Mucosa of rectum (tissue), 2 donors: ENCODE data around the gene TRIM65.
A peak's percentile ranks its signal among the peaks of the same experiment; 100 is the strongest.

Experiments used
- H3K27ac ChIP-seq, 2 donors: one replicate each; pipeline ENCODE4 v1.7.0; 2013; ENCODE audit warnings: inconsistent platforms in 2 of 2, low read depth in 2 of 2, low read length in 2 of 2
- H3K27me3 ChIP-seq, 2 donors: one replicate each; pipeline ENCODE4 v1.7.0; 2013; ENCODE audit warnings: low read length in 2 of 2; ENCODE audit not compliant: control insufficient read depth in 2 of 2, insufficient read depth in 2 of 2
- H3K36me3 ChIP-seq, 2 donors: one replicate each; pipeline ENCODE4 v1.7.0; 2013; ENCODE audit warnings: low read length in 2 of 2; ENCODE audit not compliant: control insufficient read depth in 2 of 2, insufficient read depth in 2 of 2
- H3K4me1 ChIP-seq, 2 donors: one replicate each; pipeline ENCODE4 v1.7.0; 2013; ENCODE audit warnings: low read length in 2 of 2, mild to moderate bottlenecking in 1 of 2; ENCODE audit not compliant: control insufficient read depth in 2 of 2, insufficient read depth in 2 of 2
- H3K4me3 ChIP-seq, 2 donors: one replicate each; pipeline ENCODE4 v1.7.0; 2013; ENCODE audit warnings: low read length in 2 of 2
- H3K9ac ChIP-seq, 2 donors: one replicate each; pipeline ENCODE4 v1.7.0; 2013; ENCODE audit warnings: low read length in 2 of 2, low read depth in 1 of 2, mild to moderate bottlenecking in 1 of 2
- H3K9me3 ChIP-seq, 2 donors: one replicate each; pipeline ENCODE4 v1.7.0; 2013; ENCODE audit warnings: low read length in 2 of 2; ENCODE audit not compliant: control insufficient read depth in 2 of 2
- donor health status: healthy.
- donor health status: Normal muscosa, but diverticular disease.

Gene TRIM65

DNA sequence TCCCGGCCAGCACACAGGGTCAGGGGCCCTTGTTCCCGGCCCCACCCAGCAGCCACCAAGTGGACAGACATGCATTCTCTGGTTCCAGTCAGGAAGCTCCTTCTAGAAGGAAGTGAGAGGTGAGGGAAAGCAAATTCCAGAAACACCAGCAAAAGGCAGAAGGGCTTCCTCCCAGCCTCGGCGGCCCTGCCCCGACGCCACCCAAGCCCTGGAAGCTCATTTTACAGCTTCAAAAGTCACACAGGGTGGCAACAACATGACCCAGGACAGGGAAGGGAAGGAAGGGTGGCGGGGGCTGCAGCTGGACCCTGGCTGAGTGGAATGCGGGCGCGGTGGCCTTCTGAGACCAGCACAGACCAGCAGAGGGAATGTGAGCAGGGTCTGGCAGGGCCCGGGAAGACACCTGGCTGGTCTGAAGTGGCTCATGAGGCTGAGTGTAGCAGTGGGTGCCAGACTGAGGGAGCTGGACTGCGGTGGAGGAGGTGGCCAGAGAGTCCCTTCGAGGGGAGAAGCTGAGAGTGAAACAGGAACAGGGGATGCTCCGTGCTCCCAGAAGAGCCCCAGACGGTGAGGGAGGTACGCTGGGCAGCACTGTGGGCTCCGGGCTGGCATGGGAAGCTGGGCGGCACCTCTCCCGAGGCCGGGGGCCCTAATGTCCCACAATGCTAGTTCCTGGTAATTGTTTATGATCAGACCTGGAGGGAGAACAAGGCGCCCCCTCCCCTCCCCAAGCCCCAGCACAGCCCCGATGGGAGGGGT is 50.6 kb downstream of the TRIM65 start:
- Histone ChIP-seq H3K9me3 (no peaks in the 10 kb centered on the region), H3K4me1 (peaks cover 18 to 35% of the 10 kb centered on the region in 2 donors), H3K36me3 (peaks cover 34 to 46% of the 10 kb centered on the region in 2 donors), H3K27ac (peak overlapping the region; percentile 86 to 87), H3K4me3 (peak overlapping the region in 1 of 2 donors; percentile 15), H3K27me3 (no peaks in the 10 kb centered on the region), H3K9ac (peak overlapping the region; percentile 47 to 75)

- no peaks in the 10 kb centered on the region for H3K9me3 ChIP-seq
These were observed 51.6 kb downstream of the TRIM65 start for GRCh38 chr17:75845058-75845711.

DNA sequence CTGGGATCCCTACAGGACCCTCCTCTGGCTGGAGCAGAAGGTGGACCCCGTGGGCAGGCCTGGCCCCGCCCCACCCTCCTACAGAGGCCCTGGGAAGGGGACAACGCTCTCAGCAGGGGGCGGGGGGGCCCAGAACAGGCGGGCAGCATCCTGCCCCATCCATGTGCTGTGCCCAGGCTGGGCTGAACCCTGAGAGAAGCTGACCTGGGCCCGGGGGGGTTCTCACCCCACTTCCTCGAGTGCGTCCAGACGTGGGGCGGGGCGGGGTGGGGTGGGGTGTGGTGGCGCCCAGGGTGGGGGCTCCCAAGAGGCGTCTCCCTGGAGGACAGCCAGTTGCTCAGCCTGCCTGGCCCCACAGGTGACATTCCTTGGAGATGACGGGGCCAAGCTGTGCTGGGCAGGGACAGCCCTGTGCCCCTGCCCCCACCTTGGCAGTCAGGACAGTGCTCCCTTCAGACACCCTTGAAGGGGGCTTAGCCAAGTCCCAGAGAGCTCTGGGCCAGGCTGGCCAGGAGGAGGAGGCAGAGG is 52.2 kb downstream of the TRIM65 start:
- H3K36me3 ChIP-seq: peaks cover 29 to 33% of the 10 kb centered on the region in 2 donors
- peaks cover 18 to 35% of the 10 kb centered on the region in 2 donors for H3K4me1 ChIP-seq
- H3K9ac ChIP-seq: peak overlapping the region; percentile 75 to 76
- H3K9me3 ChIP-seq: no peaks in the 10 kb centered on the region
- H3K4me3 ChIP-seq: peak overlapping the region; percentile 58 to 68
- peak overlapping the region; percentile 86 to 87 for H3K27ac ChIP-seq
- H3K27me3 ChIP-seq: no peaks in the 10 kb centered on the region

More at GRCh38 chr17:75845058-75845711, 51.6 kb downstream of the TRIM65 start:
- Histone ChIP-seq H3K4me3 (peak overlapping the region; percentile 15 to 29), H3K27ac (peak overlapping the region; percentile 86 to 87), H3K36me3 (peaks cover 33 to 37% of the 10 kb centered on the region in 2 donors), H3K4me1 (peaks cover 18 to 35% of the 10 kb centered on the region in 2 donors), H3K9ac (peak overlapping the region; percentile 75 to 76), H3K27me3 (no peaks in the 10 kb centered on the region)

GRCh38 chr17:75843577-75844529 is 52.9 kb downstream of the TRIM65 start, which contains the start of gene UNC13D:
Gene UNC13D (minus strand): TSS chr17:75844404. CDS start chr17:75844337, 67 bp downstream.
- no peaks in the 10 kb centered on the region for H3K9me3 ChIP-seq
- H3K4me1 ChIP-seq: peaks cover 18 to 35% of the 10 kb centered on the region in 2 donors

DNA sequence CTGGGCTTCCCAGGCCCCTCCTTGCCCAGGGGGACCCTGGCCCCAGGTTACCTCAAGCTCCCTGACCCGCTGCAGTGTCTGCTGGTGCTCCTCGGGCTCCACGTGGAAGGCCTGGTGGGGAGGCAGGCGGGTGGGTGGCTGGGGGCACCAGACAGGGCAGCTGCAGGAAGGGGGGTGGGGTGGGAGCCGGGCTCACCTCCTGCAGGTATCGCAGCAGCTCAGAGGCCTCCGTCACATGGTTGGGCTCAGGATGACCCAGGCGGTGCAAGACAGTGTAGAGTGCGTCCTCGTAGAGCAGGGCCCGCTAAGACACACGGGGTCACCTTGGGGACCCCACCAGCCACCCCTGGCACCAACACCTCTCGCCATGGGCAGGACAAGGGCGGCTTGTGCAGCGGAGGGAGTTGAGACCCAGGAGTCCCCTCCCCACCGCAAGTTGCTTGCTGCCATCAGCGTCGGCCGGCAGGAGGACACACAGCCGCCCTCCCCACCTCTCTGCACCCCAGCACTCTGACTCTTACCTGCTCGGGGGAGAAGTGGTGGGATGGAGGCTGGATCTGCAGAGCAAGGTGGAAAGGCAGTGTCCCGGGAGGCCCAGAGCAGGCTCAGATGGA is 53.7 kb downstream of the TRIM65 start:
- H3K4me3 ChIP-seq: peak overlapping the region; percentile 4 to 68
- H3K27me3 ChIP-seq: no peaks in the 10 kb centered on the region
- H3K9me3 ChIP-seq: no peaks in the 10 kb centered on the region
- H3K4me1 ChIP-seq: peaks cover 18 to 35% of the 10 kb centered on the region in 2 donors
- peak overlapping the region; percentile 86 to 87 for H3K27ac ChIP-seq
- peaks cover 17 to 20% of the 10 kb centered on the region in 2 donors for H3K36me3 ChIP-seq
- H3K9ac ChIP-seq: peak overlapping the region; percentile 56 to 65

More at GRCh38 chr17:75843577-75844529, 52.9 kb downstream of the TRIM65 start, which contains the start of gene UNC13D:
- Histone ChIP-seq H3K9ac (peak within 1 kb of the TSS; percentile 75 to 76), H3K27ac (peak within 1 kb of the TSS; percentile 86 to 87), H3K36me3 (peaks cover 22 to 25% of the 10 kb centered on the region in 2 donors), H3K4me3 (peak within 1 kb of the TSS; percentile 58 to 68), H3K27me3 (no peaks in the 10 kb centered on the region)

GRCh38 chr17:75842411-75842810 is 54.3 kb downstream of the TRIM65 start:
- Histone ChIP-seq H3K4me1 (peaks cover 18 to 34% of the 10 kb centered on the region in 2 donors), H3K36me3 (peaks cover 12 to 14% of the 10 kb centered on the region in 2 donors)

GRCh38 chr17:75840799-75841164 is 56.0 kb downstream of the TRIM65 start:
- no peaks in the 10 kb centered on the region for H3K9me3 ChIP-seq
- H3K36me3 ChIP-seq: peaks cover 3 to 4% of the 10 kb centered on the region in 2 donors
- no peak overlapping the region for H3K27ac ChIP-seq
- H3K4me3 ChIP-seq: no peak overlapping the region
- no peaks in the 10 kb centered on the region for H3K27me3 ChIP-seq
- no peak overlapping the region for H3K9ac ChIP-seq
- peaks cover 13 to 19% of the 10 kb centered on the region in 2 donors for H3K4me1 ChIP-seq

More at GRCh38 chr17:75842411-75842810, 54.3 kb downstream of the TRIM65 start:
- H3K9ac ChIP-seq: no peak overlapping the region
- H3K27ac ChIP-seq: no peak overlapping the region
- no peak overlapping the region for H3K4me3 ChIP-seq
- H3K9me3 ChIP-seq: no peaks in the 10 kb centered on the region
- no peaks in the 10 kb centered on the region for H3K27me3 ChIP-seq

DNA sequence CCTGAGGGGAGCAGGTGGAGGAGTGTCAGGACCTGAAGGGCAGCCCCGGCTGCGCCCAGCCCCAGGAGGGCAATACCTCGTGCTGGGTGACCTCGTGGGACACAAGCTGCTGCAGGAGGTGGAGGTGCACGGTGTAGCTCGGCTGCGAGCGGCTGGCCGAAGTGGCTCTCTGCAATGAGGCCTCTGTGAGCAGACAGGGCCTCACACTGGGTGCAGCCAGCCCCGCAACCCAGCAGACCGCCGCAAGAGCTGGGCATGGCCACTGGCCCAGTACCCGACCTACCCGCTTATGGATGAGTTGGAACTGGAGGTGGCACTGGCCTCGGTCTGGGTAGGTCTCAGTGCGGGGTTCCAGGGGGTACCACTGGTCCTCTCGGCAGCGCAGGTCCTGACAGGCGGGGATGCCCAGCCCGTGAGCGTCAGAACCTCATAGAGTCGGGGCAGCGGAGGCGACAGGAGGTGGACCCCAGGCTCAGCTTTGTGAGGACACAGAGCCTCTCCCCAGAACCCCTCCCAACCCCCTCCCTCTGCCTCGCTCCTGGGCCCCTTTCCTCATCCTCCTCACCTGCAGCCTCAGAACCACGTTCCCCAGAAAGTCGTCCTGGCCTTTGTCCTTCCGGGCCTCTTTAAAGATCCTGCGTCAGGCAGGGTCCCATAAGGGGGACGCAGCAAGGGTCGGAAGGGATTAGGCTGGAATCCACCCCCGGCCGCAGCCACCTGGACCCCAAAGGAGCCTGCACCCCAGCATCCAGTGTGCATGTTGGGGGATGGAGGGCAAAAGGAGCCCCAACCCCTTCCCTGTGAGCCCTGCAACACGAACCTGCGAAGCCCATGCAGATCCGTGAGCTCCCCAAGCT is 56.6 kb downstream of the TRIM65 start:
- H3K27me3 ChIP-seq: no peaks in the 10 kb centered on the region
- peaks cover 4 to 6% of the 10 kb centered on the region in 2 donors for H3K36me3 ChIP-seq
- no peak overlapping the region for H3K27ac ChIP-seq
- peaks cover 7 to 13% of the 10 kb centered on the region in 2 donors for H3K4me1 ChIP-seq
- H3K9ac ChIP-seq: no peak overlapping the region
- H3K4me3 ChIP-seq: no peak overlapping the region
- H3K9me3 ChIP-seq: no peaks in the 10 kb centered on the region
